Lower lobe of right lung (tissue), 2 donors: ENCODE measurements around the gene TMPRSS3. TPM values are rescaled to one million over a fixed set of nuclear protein-coding genes. Genes with fewer than 3 reads are reported as not detected.

ENCODE experiments used
- ATAC-seq, 2 donors: fragments of 200-7000 bp; cut with Tn5 transposase; one replicate each; pipeline ENCODE4 v1.9.1; 2020 to 2022; ENCODE audit warnings: mild to moderate bottlenecking in 2 of 2, moderate library complexity in 2 of 2
- DNase-seq: peaks from one replicate; pipeline ENCODE4 v3.0.0-alpha.2; 2020
- H3K27ac ChIP-seq: fragments of 200-600 bp; one replicate; pipeline ENCODE4 v1.8.0; 2022
- H3K27me3 ChIP-seq: fragments of 200-600 bp; one replicate; pipeline ENCODE4 v1.8.0; 2022; ENCODE audit warnings: low read depth
- H3K36me3 ChIP-seq: fragments of 200-600 bp; one replicate; pipeline ENCODE4 v1.8.0; 2022; ENCODE audit warnings: mild to moderate bottlenecking
- H3K4me1 ChIP-seq: fragments of 200-600 bp; one replicate; pipeline ENCODE4 v1.8.0; 2022
- H3K4me3 ChIP-seq: fragments of 200-600 bp; one replicate; pipeline ENCODE4 v1.8.0; 2022; ENCODE audit warnings: mild to moderate bottlenecking
- H3K9me3 ChIP-seq: fragments of 200-600 bp; one replicate; pipeline ENCODE4 v1.8.0; 2022
- CTCF ChIP-seq: fragments of 200-600 bp; IDR thresholded peaks from one replicate; pipeline ENCODE4 v1.8.0; 2022; ENCODE audit warnings: antibody characterized with exemption, mild to moderate bottlenecking
- intact Hi-C: fragments of 100-400 bp; cut with DNase I; formaldehyde crosslinking; loops from one replicate; pipeline ENCODE4 v1.11.0; 2022
- total RNA-seq: library from RNA; stranded (reverse); fragmentation: NEBNext Ultra II Directional; extraction: Animal tissue kit (Norgen Biotek cat#: 25700); gene quantifications from one replicate; pipeline ENCODE4 v1.2.1, GENCODE V29; 2021
- donor health status: DM: no; HTN: yes; CAD: no; lungs with severe emphysema.

Gene TMPRSS3
- total RNA-seq, 1 donor from 2014 or later, result 3.8 TPM

- no peak for DNase-seq
- Histone ChIP-seq H3K9me3 (no peaks in the 10 kb centered on the region), H3K27ac (no peak overlapping the region), H3K27me3 (peaks cover 6% of the 10 kb centered on the region), H3K36me3 (no peaks in the 10 kb centered on the region), H3K4me1 (no peaks in the 10 kb centered on the region), H3K4me3 (no peak overlapping the region)
- ATAC-seq, result no peak
- intact Hi-C loops, result no loop called here
- TF ChIP-seq CTCF, result no peak
These were observed 27.8 kb upstream of the TMPRSS3 start for GRCh38 chr21:42423685-42424084.

- H3K4me3 ChIP-seq, result no peak overlapping the region
- no peaks in the 10 kb centered on the region for H3K9me3 ChIP-seq
- intact Hi-C loops, result no loop called here
- H3K27ac ChIP-seq, result no peak overlapping the region
- peaks cover 6% of the 10 kb centered on the region for H3K27me3 ChIP-seq
- no peak for TF ChIP-seq CTCF
- ATAC-seq, result no peak
- H3K4me1 ChIP-seq, result no peaks in the 10 kb centered on the region
- peak; percentile 31 for DNase-seq
- H3K36me3 ChIP-seq, result no peaks in the 10 kb centered on the region
These were observed 27.4 kb upstream of the TMPRSS3 start for GRCh38 chr21:42423197-42423675.

- intact Hi-C loops, result no loop called here
- Histone ChIP-seq H3K4me1 (no peaks in the 10 kb centered on the region), H3K4me3 (no peak overlapping the region), H3K27me3 (peaks cover 6% of the 10 kb centered on the region), H3K9me3 (no peaks in the 10 kb centered on the region), H3K27ac (no peak overlapping the region), H3K36me3 (no peaks in the 10 kb centered on the region)
- DNase-seq (no peak), ATAC-seq (no peak)
- TF ChIP-seq CTCF, result no peak
These were observed 25.4 kb upstream of the TMPRSS3 start for GRCh38 chr21:42421018-42421793.

- intact Hi-C loops, result no loop called here
- no peaks in the 10 kb centered on the region for H3K36me3 ChIP-seq
- ATAC-seq, result no peak
- H3K9me3 ChIP-seq, result no peaks in the 10 kb centered on the region
- H3K4me3 ChIP-seq, result no peak overlapping the region
- H3K27me3 ChIP-seq, result peaks cover 10% of the 10 kb centered on the region
- no peak for TF ChIP-seq CTCF
- H3K4me1 ChIP-seq, result no peaks in the 10 kb centered on the region
- no peak overlapping the region for H3K27ac ChIP-seq
- DNase-seq, result no peak
These were observed 24.0 kb upstream of the TMPRSS3 start for GRCh38 chr21:42419845-42420244.

- ATAC-seq (no peak), DNase-seq (no peak)
- no peak overlapping the region for H3K27ac ChIP-seq
- H3K9me3 ChIP-seq, result no peaks in the 10 kb centered on the region
- H3K4me1 ChIP-seq, result no peaks in the 10 kb centered on the region
- H3K4me3 ChIP-seq, result no peak overlapping the region
- TF ChIP-seq CTCF, result no peak
- H3K36me3 ChIP-seq, result no peaks in the 10 kb centered on the region
- peaks cover 10% of the 10 kb centered on the region for H3K27me3 ChIP-seq
- intact Hi-C loops, result no loop called here
These were observed 23.0 kb upstream of the TMPRSS3 start for GRCh38 chr21:42418886-42419285.
